Lung (tissue), 12 donors: ENCODE measurements around the gene AJAP1. TPM values are rescaled to one million over a fixed set of nuclear protein-coding genes. Genes with fewer than 3 reads are reported as not detected.

Experiments
- ATAC-seq: fragments of 200-7000 bp; cut with Tn5 transposase; one replicate; pipeline ENCODE4 v1.9.1; 2020; ENCODE audit warnings: moderate number of reproducible peaks; ENCODE audit not compliant: insufficient read depth, low FRiP score
- DNase-seq, 3 donors: peaks; one replicate each; pipeline ENCODE4 v3.0.0-alpha.2; 2013 to 2017
- H3K27ac ChIP-seq, 2 donors: one replicate each; pipeline ENCODE4 v1.5.1; 2013; ENCODE audit warnings: mild to moderate bottlenecking in 2 of 2, moderate library complexity in 2 of 2, control low read depth in 1 of 2, inconsistent platforms in 1 of 2, low read depth in 1 of 2, low read length in 1 of 2
- H3K27me3 ChIP-seq, 3 donors: one replicate each; pipeline ENCODE4 v1.5.1; 2013; ENCODE audit warnings: low read length in 2 of 3; ENCODE audit not compliant: control insufficient read depth in 3 of 3, insufficient read depth in 3 of 3
- H3K36me3 ChIP-seq, 4 donors: one replicate each; pipeline ENCODE4 v1.5.1; 2013; ENCODE audit warnings: low read length in 4 of 4, mild to moderate bottlenecking in 1 of 4, moderate library complexity in 1 of 4; ENCODE audit not compliant: control insufficient read depth in 4 of 4, insufficient read depth in 4 of 4
- H3K4me1 ChIP-seq, 5 donors: one replicate each; pipeline ENCODE4 v1.5.1; 2013; ENCODE audit warnings: low read length in 5 of 5, mild to moderate bottlenecking in 2 of 5, moderate library complexity in 1 of 5; ENCODE audit not compliant: control insufficient read depth in 5 of 5, insufficient read depth in 5 of 5
- H3K4me3 ChIP-seq: one replicate; pipeline ENCODE4 v1.5.1; 2013; ENCODE audit warnings: mild to moderate bottlenecking, control low read depth, moderate library complexity
- H3K9ac ChIP-seq, 2 donors: one replicate each; pipeline ENCODE4 v1.5.1; 2013; ENCODE audit warnings: low read length in 2 of 2, control low read depth in 1 of 2; ENCODE audit not compliant: insufficient read depth in 1 of 2
- H3K9me3 ChIP-seq, 4 donors: one replicate each; pipeline ENCODE4 v1.5.1; 2013; ENCODE audit warnings: low read length in 3 of 4, mild to moderate bottlenecking in 1 of 4, moderate library complexity in 1 of 4; ENCODE audit not compliant: control insufficient read depth in 4 of 4, insufficient read depth in 3 of 4
- CTCF ChIP-seq: IDR thresholded peaks from 2 replicates; pipeline ENCODE4 v1.5.1; 2012; ENCODE audit warnings: mild to moderate bottlenecking; ENCODE audit errors: control extremely low read depth, extremely low read depth
- WGBS, 2 donors: extraction: QIAGEN DNeasy Blood & Tissue Kit; methylation state at CpG; one replicate each; pipeline ENCODE4 v1.1.7; 2013; 5-methylcytosine and 5-hydroxymethylcytosine counted together
- polyA plus RNA-seq, 2 donors: library from polyadenylated mRNA; stranded (reverse); fragments of 200-250 nt; gene quantifications; one replicate each; pipeline ENCODE4 v1.2.1, GENCODE V29; 2013
- total RNA-seq, 2 donors: library from RNA; depleted of rRNA in 1 of 2; stranded (reverse); fragments of >200 nt in 1 of 2; gene quantifications; one replicate each; pipeline ENCODE4 v1.2.1, GENCODE V29; 2014 to 2021
- donor health status: control.
- donor health status: control.
- donor health status: Bipolar disorder and iron deficiency.
- donor health status: healthy.
- donor health status: DM: yes; HTN: yes; CAD: no.

The AJAP1 gene
- total and polyA plus RNA-seq, 4 donors = 0.05 to 0.77 (median 0.19) TPM

DNA sequence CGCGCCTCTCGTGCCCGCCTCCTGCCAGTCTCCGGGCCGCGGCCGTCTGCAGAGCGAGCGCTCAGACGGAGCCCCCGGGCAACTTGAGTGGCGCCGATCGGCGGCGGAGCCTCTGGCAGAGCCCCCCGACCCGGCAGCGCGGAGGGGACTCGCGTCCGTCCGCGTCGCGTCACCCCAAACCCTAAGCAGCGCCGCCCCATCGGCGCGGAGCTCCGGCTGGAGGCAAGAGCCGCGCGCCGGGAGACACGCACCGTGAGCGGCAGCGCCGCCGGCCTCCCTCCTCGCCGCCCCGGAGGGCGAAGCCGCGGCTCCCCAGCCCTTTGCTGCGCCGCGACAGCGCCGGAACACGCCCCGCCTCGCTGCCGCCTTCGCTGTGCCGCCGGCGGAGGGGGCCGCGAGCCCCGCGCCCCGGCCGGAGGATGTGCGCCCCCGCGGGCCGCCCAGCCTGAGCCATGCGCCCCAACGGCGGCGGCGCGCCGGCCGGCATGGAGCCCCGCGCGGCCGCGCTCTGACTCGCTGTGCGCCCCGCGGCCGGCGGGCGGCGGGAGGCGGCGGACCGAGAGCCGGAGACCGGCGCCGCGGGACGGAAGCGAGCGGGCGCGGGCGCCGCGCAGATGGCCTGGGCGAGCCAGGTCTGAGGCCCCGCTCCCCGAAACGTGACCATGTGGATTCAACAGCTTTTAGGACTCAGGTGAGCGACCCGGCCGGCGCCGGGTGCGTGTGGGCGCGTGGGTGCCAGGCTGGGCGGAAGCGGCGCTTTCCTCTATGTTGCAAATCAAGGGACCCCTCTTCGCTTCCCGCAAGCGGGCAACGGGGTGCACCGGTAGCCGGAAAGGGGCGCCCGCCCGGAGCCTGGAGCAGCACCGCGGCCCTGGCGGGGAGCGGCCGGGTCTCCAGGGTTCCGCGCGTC, 610 bp downstream of the AJAP1 start:
- peaks cover 0 to 2% (median 0%) of the 10 kb centered on the region in 4 donors for H3K9me3 ChIP-seq
- DNase-seq = no peak
- no peak for ATAC-seq
- no peaks in the 10 kb centered on the region for H3K36me3 ChIP-seq
- no peak overlapping the region for H3K27ac ChIP-seq
- no peak for TF ChIP-seq CTCF
- no peak overlapping the region for H3K4me3 ChIP-seq
- no peak overlapping the region for H3K9ac ChIP-seq
- peaks cover 53 to 63% (median 58%) of the 10 kb centered on the region in 3 donors for H3K27me3 ChIP-seq
- whole genome bisulfite sequencing, 2 donors = 1% methylated on average over 92 to 142 of the region's 142 CpGs
- H3K4me1 ChIP-seq = peaks cover 0 to 16% (median 10%) of the 10 kb centered on the region in 5 donors

- H3K9ac ChIP-seq = no peak overlapping the region
- TF ChIP-seq CTCF = no peak
- H3K4me3 ChIP-seq = no peak overlapping the region
- no peaks in the 10 kb centered on the region for H3K36me3 ChIP-seq
- H3K27me3 ChIP-seq = peaks cover 53 to 64% (median 60%) of the 10 kb centered on the region in 3 donors
- peaks cover 0 to 16% (median 10%) of the 10 kb centered on the region in 5 donors for H3K4me1 ChIP-seq
- H3K27ac ChIP-seq = no peak overlapping the region
- peak; percentile 53 to 61 (median 58) for DNase-seq
- no peak for ATAC-seq
- peaks cover 0 to 2% (median 0%) of the 10 kb centered on the region in 4 donors for H3K9me3 ChIP-seq
- WGBS, 2 donors = 0 to 1% methylated on average over 33 to 78 of the region's 78 CpGs
Measured at GRCh38 chr1:4655674-4656532, 1.5 kb downstream of the AJAP1 start.

DNA sequence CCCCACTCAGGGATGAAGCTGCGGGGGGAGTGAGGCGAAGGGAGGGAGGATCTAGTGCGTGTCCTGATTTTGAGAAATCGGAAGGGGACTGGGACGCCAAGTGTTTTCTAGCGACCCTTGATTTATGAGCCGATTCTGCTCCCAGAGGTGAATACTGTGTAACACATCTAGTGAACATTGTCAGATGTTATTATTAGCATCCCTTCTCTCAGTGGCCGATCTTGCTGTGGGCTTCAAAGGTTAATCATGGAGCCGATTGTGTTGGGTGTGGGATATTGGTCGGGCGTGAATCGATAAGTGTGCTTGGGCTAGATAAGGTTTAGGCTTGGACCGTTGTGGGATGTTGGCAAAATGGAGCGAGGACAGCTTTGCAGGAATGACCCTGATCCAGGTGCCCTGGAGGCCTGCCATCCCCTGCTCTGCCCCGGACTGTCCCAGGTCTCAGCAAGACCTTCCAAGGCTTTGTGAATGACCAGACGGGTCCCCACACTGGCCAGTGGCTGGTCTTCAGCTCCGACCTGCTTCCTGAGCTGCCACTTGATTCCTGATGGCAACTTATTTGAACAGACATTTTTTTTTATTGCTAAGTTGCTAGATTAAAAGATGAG, 2.2 kb downstream of the AJAP1 start:
- Histone ChIP-seq H3K27me3 (peaks cover 53 to 65% (median 62%) of the 10 kb centered on the region in 3 donors), H3K9ac (no peak overlapping the region), H3K9me3 (peaks cover 0 to 2% (median 0%) of the 10 kb centered on the region in 4 donors), H3K4me1 (peaks cover 0 to 16% (median 10%) of the 10 kb centered on the region in 5 donors), H3K36me3 (no peaks in the 10 kb centered on the region), H3K4me3 (no peak overlapping the region), H3K27ac (no peak overlapping the region)
- WGBS, 2 donors = 9 to 18% methylated on average over 17 of the region's 17 CpGs
- no peak for TF ChIP-seq CTCF
- no peak for DNase-seq
- no peak for ATAC-seq
